ENCODE results near the gene LANCL2. TPM values are rescaled to one million over a fixed set of nuclear protein-coding genes. Genes with fewer than 3 reads are reported as not detected.

LANCL2 gene
- total and polyA plus RNA-seq, 9 of the 15 experiments (the other 6 are each of a cell fraction or from before 2014, with no cell fraction given) = 5.3 to 18.5 (median 13.5) TPM

GRCh38 chr7:55381189-55381588 is 16.1 kb downstream of the LANCL2 start:
- Histone ChIP-seq H3K79me2 (ENCODE audit: control insufficient read depth, insufficient read depth, low read length) (no peaks in the 10 kb centered on the region), H3K9me3 (replicated peaks; ENCODE audit: control insufficient read depth, insufficient read depth, low read depth, low read length) (no peaks in the 10 kb centered on the region), H3K27ac (ENCODE audit: extremely low read depth, low read depth, low read length) (no peak overlapping the region), H3K4me2 (ENCODE audit: insufficient read depth, low read length) (no peak overlapping the region), H3K36me3 (ENCODE audit: control insufficient read depth, insufficient read depth, low read length) (no peaks in the 10 kb centered on the region), H3K4me3 (no peak overlapping the region), H3K27me3 (ENCODE audit: control insufficient read depth in 2 of 2, insufficient read depth in 2 of 2, low read length in 2 of 2) (no peaks in the 10 kb centered on the region), H4K20me1 (replicated peaks; ENCODE audit: control insufficient read depth, insufficient read depth, low read length) (no peaks in the 10 kb centered on the region), H3K9ac (ENCODE audit: insufficient read depth in 1 of 2, low read depth in 2 of 2, low read length in 2 of 2) (no peak overlapping the region), H2AFZ (ENCODE audit: low read depth, low read length) (no peak overlapping the region), H3K9me1 (ENCODE audit: control insufficient read depth, insufficient read depth, low read length) (no peaks in the 10 kb centered on the region), H3K4me1 (replicated peaks in 1 of 2; ENCODE audit: control insufficient read depth in 2 of 2, insufficient read depth in 2 of 2, low read length in 2 of 2) (peaks cover 3 to 4% of the 10 kb centered on the region in 2 experiments; a peak in 4 of 5 replicates)
- TF ChIP-seq ZBTB34 (CRISPR knock-in tag; IDR thresholded peaks at IDR 0.05) (no peak), KAT8 (IDR thresholded peaks at IDR 0.05; ENCODE audit: low read depth) (no peak), BRD4 (IDR thresholded peaks at IDR 0.05) (no peak), STAT5A (IDR thresholded peaks at IDR 0.05; ENCODE audit: borderline replicate concordance, low read length) (no peak)
- BruUV-seq (replicated peaks) = no TSS peak
- intact Hi-C loops (cut with micrococcal nuclease) (no loop called here), in situ Hi-C loops (cut with MboI) (no loop called here)
- DNase-seq (ENCODE audit: extremely low read depth in 1 of 4, low spot score in 3 of 4) (no peak), FAIRE-seq (no peak), ATAC-seq (no peak)
- WGBS (ENCODE audit: insufficient coverage, low coverage, missing lambda C conversion rate) = 64% methylated on average over 6 of the region's 6 CpGs
- CTCF ChIA-PET (ENCODE audit: low intra/inter-chr PET ratio) = no interaction called here
- POLR2A ChIA-PET = interaction anchor here (1.1 kb wide), 1 partner anchor 17 kb away, joined by 4 read pairs; no protein-coding TSS in a partner anchor

- WGBS (ENCODE audit: insufficient coverage, low coverage, missing lambda C conversion rate) = 52% methylated on average over 5 of the region's 5 CpGs
- Histone ChIP-seq H3K9ac (ENCODE audit: insufficient read depth in 1 of 2, low read depth in 2 of 2, low read length in 2 of 2) (no peak overlapping the region), H3K36me3 (ENCODE audit: control insufficient read depth, insufficient read depth, low read length) (no peaks in the 10 kb centered on the region), H3K4me3 (no peak overlapping the region), H3K27me3 (ENCODE audit: control insufficient read depth in 2 of 2, insufficient read depth in 2 of 2, low read length in 2 of 2) (no peaks in the 10 kb centered on the region), H2AFZ (ENCODE audit: low read depth, low read length) (no peak overlapping the region), H3K9me1 (ENCODE audit: control insufficient read depth, insufficient read depth, low read length) (no peaks in the 10 kb centered on the region), H3K27ac (ENCODE audit: extremely low read depth, low read depth, low read length) (no peak overlapping the region), H3K9me3 (replicated peaks; ENCODE audit: control insufficient read depth, insufficient read depth, low read depth, low read length) (no peaks in the 10 kb centered on the region), H4K20me1 (replicated peaks; ENCODE audit: control insufficient read depth, insufficient read depth, low read length) (no peaks in the 10 kb centered on the region), H3K79me2 (ENCODE audit: control insufficient read depth, insufficient read depth, low read length) (no peaks in the 10 kb centered on the region), H3K4me1 (replicated peaks in 1 of 2; ENCODE audit: control insufficient read depth in 2 of 2, insufficient read depth in 2 of 2, low read length in 2 of 2) (peaks cover 3 to 4% of the 10 kb centered on the region in 2 experiments; a peak in 3 of 5 replicates), H3K4me2 (ENCODE audit: insufficient read depth, low read length) (no peak overlapping the region)
- intact Hi-C loops (cut with micrococcal nuclease) (no loop called here), in situ Hi-C loops (cut with MboI) (no loop called here)
- BruUV-seq (replicated peaks) = no TSS peak
- no peak for ATAC-seq
- CTCF ChIA-PET (ENCODE audit: low intra/inter-chr PET ratio) = no interaction called here
- FAIRE-seq = no peak
- POLR2A ChIA-PET = interaction anchor here (1.0 to 1.1 kb wide), 2 partner anchors 16 to 17 kb away, joined by 4 read pairs; no protein-coding TSS in a partner anchor
- DNase-seq (ENCODE audit: extremely low read depth in 1 of 4, low spot score in 3 of 4) = no peak
- TF ChIP-seq, protein P1, sequence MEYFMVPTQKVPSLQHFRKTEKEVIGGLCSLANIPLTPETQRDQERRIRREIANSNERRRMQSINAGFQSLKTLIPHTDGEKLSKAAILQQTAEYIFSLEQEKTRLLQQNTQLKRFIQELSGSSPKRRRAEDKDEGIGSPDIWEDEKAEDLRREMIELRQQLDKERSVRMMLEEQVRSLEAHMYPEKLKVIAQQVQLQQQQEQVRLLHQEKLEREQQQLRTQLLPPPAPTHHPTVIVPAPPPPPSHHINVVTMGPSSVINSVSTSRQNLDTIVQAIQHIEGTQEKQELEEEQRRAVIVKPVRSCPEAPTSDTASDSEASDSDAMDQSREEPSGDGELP (CRISPR knock-in tag; IDR thresholded peaks at IDR 0.05; ENCODE audit: borderline replicate concordance) = no peak
- TF ChIP-seq POLR2AphosphoS5 (IDR thresholded peaks at IDR 0.05; ENCODE audit: control insufficient read depth, insufficient read depth, low read depth, low read length) (no peak), MCM2 (IDR thresholded peaks at IDR 0.05; ENCODE audit: low read depth) (no peak), ZBTB9 (CRISPR knock-in tag; IDR thresholded peaks at IDR 0.05) (no peak), ZNF444 (CRISPR knock-in tag; IDR thresholded peaks at IDR 0.05) (no peak), ZNF24 (IDR thresholded peaks at IDR 0.05) (no peak), ZFP91 (CRISPR knock-in tag; IDR thresholded peaks at IDR 0.05) (no peak), FUS (optimal IDR thresholded peaks at IDR 0.05; ENCODE audit: low read depth, low read length) (no peak)
These were observed 16.6 kb downstream of the LANCL2 start for GRCh38 chr7:55381696-55382095.
